Myocyte (in vitro differentiated cells): ENCODE measurements around the gene NT5DC2. TPM values are rescaled to one million over a fixed set of nuclear protein-coding genes. Genes with fewer than 3 reads are reported as not detected.

Experiments
- total RNA-seq: library from RNA; depleted of rRNA; stranded (reverse); fragments of >200 nt; gene quantifications from 2 replicates; pipeline ENCODE4 v1.2.3, GENCODE V29; 2014

The NT5DC2 gene
- total RNA-seq, 1 donor from 2014 or later: 50.3 TPM

Other genes starting within 250 kb of the NT5DC2 start
- gene GLYCTK, start 246.0 kb downstream of the NT5DC2 start, total RNA-seq: 6.3 and 7.8 TPM in 2 replicates
- 1.9 and 3.8 TPM in 2 replicates for gene DNAH1, start 217.5 kb downstream of the NT5DC2 start, total RNA-seq
- gene BAP1, start 123.8 kb downstream of the NT5DC2 start, total RNA-seq: 70.9 and 96.7 TPM in 2 replicates
- gene PHF7, start 123.2 kb downstream of the NT5DC2 start, total RNA-seq: 7.9 and 15.4 TPM in 2 replicates
- gene SEMA3G, start 88.8 kb downstream of the NT5DC2 start, total RNA-seq: 0.68 and 1.9 TPM in 2 replicates
- gene TNNC1, start 79.8 kb downstream of the NT5DC2 start, total RNA-seq: 3,730 and 3,876 TPM in 2 replicates
- 63.9 and 93.0 TPM in 2 replicates for gene NISCH, start 78.3 kb downstream of the NT5DC2 start, total RNA-seq
- 0.16 and 0.59 TPM in 2 replicates for gene STAB1, start 38.5 kb downstream of the NT5DC2 start, total RNA-seq
- gene UQCC5, start 2.7 kb upstream of the NT5DC2 start, total RNA-seq: 1.6 and 22.1 TPM in 2 replicates
- 54.0 and 58.2 TPM in 2 replicates for gene PBRM1, start 152.1 kb upstream of the NT5DC2 start, total RNA-seq
- 125 and 153 TPM in 2 replicates for gene GNL3, start 152.2 kb upstream of the NT5DC2 start, total RNA-seq
- 84.7 and 106 TPM in 2 replicates for gene GLT8D1, start 171.9 kb upstream of the NT5DC2 start, total RNA-seq
- gene SPCS1, start 172.2 kb upstream of the NT5DC2 start, total RNA-seq: 141 and 206 TPM in 2 replicates
- 11.1 and 14.0 TPM in 2 replicates for gene NEK4, start 237.1 kb upstream of the NT5DC2 start, total RNA-seq
- not detected in 2 replicates for gene ITIH1, start 243.7 kb upstream of the NT5DC2 start, total RNA-seq